GM18526 (cell line): ENCODE measurements around the gene TRIO.

ENCODE experiments used
- POLR2A ChIP-seq: IDR thresholded peaks from 3 replicates; pipeline ENCODE4 v1.6.1; 2011; ENCODE audit not compliant: insufficient read length; ENCODE audit errors: extremely low read depth

Gene TRIO

DNA sequence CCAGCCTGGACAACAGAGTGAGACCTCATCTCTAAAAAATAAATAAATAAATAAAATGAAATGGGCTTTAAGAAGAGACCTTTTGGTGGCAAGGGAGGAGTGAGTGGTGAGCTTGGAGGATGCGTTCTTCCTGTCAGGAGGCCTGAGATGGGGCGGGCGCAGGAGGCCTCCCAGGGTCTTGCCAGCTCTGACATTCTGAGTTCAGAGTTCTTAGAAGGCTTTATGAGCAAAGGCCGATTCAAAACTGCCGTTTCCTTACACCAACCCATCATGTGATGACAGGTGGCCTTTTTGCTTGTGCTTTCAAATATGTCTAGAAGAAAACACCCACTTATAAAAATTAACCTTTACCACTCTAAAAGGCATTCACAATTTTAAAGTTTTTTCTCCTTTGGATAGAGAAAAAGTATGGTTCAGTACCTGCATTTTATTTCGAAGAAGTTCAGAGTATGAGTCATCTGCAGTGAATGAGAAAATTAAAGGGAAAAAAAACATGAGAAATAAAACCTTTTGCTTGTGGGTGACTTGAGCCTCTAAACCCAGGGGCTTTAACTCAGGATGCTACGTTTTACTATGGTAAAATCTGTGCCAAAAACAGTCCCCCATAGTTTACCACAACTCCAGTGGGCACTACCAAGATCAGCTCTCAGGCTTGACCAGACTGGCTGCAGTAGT is 281.0 kb downstream of the TRIO start:
- TF ChIP-seq POLR2A, result no peak

DNA sequence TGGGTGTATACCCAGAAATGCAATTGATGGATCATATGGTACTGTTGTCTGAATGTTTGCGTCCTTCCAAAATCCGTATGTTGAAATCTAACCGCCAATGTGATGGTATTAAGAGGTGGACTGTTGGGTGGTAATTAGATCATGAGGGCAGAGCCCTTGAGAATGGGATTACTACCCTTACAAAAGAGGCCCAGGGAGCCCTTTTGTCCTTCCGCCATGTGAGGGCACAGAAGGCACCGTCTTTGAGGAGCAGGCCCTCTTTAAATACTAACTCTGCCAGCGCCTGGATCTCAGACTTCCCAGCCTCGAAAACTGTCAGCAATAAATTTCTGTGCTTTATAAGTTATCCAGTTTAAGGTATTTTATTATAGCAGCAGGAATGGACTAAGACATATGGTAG is 282.4 kb downstream of the TRIO start:
- no peak for TF ChIP-seq POLR2A

DNA sequence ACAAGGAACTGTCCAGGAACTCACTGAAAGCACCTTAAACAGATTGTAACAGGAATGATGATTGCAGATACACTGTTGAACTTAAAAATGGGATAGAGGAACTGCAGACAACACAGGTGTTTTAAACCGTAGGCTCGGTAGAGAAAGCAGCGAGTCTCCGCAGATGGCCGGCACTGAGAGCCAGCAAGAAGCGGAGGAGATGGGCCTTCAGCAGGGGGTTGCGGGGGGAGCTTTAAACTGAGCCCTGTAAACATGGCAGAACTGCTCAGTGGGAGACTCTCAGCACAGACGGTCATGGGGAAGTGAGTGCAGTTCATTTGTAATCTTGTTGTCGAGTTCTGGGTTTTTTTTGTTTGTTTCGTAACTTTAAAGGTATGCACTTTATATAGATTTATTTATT is 283.4 kb downstream of the TRIO start:
- TF ChIP-seq POLR2A, result no peak

DNA sequence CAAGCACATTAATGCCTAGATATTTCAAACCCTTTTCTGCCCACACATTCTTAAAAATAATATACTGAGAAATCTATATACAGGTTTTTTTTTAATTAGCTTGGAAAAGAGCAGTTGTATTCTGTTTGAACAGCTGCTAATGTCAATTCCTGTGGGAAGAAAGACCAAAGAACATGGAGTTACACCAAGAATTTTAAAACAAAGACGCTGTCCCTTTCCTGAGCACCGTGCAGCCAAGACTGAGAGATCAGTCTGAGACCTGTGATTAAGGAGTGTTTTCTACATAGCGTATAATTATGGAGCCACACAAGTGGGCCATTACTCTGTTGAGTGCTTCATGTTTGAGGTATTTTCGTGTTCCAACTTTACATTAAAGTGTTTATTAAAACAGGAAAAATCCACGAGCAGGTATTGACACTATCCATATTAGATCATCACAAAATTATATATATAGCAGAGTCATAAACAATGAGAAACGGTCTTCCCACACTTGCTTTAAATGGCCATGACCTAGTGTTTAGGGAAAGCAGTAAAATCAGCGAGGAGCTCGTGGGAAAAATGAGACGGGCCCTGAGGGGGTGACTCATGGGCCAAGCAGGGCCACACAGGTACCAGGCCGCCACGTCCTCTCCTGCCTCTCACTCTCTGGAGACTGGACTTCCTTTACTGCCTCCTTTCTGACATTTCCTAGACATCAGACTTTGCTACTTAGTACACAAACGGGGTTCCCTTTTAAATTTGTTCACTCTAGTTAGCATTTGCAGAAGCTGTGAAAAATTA is 285.4 kb downstream of the TRIO start:
- TF ChIP-seq POLR2A, result no peak

DNA sequence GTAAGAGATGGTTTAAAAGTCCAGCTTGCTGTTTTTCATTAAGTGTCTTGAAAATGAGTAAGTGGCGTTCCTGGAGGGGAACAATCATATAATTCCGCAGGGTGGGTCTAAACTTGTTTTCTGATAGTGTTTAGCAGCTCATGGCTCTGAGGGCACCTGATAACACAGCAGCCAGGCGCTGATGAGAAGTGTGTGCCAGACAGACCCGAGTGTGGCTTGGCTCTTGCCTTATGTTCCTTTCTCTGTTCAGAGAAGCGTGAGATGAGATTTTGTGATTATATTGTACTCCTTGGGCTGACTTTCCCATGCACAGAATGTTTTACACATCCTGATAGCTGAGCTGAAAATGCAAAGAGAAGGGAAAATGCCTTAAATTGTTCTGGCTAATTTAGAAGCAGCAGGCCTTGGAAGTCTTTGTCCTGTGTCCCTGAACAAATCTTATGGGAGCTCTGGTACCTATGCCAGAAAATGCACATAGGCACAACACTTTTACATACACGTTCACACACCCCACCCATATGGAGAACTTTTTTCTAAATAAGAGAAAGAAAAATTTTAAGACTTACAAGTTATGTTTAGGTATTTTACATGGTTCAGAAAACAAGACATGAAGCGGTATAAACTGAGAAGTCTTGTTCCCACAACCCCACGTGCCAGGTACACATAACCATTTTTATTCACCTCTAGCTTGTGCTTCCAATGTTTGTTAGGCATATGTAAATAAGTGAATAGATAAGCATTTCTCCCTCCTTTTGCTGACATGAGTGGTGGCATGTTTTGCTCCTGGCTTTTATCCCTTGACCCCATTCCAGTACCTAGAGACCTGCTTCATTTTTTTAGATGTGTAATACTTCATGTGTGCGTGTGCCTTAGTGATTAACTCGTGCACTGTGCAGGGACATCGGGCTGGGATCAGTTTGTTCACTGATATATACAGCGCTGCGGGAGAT is 286.2 kb downstream of the TRIO start:
- TF ChIP-seq POLR2A, result no peak

DNA sequence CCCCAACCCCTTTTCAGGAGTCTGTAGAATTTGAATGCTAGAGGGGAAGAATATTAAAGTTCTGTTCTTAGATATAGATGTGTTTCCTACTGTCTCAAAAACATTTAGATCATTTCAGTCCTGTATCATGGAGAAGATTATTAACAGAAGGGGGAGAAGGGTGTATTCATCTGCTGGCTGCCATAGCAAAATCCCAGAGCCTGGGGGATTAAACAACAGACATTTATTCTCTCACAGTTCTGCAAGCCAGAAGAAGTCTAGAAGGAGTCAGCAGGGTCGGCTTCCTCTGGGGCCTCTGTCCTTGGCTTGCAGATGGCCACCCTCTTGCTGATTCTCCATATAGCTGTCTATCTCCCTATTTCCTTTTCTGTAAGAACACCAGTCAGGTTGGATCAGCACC is 288.4 kb downstream of the TRIO start:
- TF ChIP-seq POLR2A, result no peak

DNA sequence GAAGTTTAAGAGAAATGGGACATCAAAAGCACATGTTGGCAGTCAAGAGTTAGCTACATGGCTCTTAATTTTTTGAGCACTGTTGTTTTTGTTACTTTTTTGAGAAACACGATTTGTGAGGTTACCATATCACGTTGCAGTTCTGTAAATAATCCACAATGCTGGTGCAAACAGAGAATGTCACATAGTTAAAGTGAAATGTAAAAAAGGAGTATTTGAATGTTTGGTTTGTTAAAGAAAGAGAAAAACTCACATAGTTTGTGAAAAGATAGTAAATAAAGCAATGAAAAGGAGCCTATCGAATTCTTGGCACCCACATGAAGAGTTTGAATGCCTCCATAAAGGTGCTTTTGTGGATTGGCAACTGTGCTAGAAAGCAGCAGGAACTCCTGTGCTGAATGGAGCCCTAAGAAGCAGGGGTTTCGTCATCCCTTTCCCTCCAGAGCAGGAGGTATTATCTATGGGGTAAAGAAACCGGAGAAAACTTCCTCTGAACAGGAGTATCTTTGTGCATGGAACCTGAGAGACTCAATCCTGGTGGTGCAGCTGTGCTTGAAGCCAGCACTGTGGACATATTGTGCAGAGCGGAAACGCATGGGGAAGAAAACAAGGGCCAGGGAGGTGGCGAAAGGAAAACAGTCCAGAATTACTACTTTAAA is 289.9 kb downstream of the TRIO start:
- no peak for TF ChIP-seq POLR2A

DNA sequence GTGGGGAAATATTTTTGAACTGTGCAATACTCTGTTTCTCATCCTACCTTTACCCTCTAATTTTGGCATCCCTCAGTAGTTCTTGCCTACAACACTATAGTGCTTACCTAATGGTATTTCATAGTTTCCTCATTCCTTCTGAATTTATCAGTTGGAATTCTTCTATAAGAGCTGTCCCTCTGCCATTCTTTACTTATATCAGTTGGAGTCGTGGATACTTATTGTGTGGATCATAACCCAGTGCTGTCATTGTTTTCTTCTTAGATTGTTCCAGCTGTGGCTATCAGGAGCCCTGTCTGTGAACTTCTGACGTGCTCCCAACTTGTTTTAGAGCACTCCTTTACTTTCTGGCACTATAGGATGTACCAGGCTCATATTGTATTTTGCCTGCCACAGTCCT is 292.3 kb downstream of the TRIO start:
- no peak for TF ChIP-seq POLR2A

DNA sequence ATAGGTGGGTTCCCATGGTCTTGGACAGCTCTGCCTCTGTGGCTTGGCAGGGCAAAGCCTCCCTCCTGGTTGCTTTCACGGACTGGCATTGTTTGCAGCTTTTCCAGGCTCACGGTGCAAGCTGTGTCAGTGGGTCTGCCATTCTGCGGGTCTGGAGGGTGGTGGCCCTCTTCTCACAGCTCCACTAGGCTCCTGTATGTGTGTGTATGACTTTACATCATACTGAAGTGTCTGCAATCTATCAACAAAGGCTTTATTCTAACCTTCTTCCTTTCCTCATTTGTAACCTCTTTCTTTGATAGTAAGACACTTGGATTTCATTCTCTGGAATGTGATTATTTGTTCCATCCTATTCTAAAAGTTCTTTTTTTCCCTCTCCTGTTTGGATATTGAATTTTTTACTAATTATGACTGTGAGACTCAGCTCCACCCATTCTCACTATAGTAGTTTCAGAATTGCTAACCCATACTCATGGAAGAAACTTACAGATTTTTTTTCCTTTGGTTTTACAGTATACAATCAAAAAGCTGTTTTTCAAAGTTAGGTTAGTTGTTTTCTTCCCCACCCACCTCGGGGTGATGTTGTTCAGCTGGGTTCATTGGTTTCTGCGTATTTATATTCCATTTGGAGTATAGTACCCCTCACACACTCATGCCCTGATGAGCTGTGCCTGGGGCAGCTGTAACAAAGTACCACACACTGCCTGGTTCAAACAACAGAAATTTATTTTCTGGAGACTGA is 293.8 kb downstream of the TRIO start:
- no peak for TF ChIP-seq POLR2A

DNA sequence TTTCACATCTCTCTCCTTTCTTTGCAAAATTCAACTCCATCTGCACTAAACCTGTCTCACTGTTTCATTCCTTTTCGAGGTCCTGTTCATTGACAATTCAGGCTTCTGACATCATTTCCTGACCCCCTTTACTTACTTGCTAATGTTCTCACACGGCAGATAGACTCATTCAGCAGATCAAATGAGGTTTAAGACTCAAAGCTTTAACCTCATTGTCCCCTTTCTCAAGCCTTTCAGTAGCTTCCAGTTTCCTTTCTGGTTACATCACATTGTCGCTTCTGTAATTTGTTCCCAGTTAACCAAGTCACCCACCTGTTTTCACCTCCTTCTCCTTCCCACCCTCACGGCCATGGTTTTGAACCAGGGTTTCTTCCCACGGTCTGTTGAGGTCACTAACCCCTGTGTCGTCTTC is 295.1 kb downstream of the TRIO start:
- TF ChIP-seq POLR2A, result no peak

DNA sequence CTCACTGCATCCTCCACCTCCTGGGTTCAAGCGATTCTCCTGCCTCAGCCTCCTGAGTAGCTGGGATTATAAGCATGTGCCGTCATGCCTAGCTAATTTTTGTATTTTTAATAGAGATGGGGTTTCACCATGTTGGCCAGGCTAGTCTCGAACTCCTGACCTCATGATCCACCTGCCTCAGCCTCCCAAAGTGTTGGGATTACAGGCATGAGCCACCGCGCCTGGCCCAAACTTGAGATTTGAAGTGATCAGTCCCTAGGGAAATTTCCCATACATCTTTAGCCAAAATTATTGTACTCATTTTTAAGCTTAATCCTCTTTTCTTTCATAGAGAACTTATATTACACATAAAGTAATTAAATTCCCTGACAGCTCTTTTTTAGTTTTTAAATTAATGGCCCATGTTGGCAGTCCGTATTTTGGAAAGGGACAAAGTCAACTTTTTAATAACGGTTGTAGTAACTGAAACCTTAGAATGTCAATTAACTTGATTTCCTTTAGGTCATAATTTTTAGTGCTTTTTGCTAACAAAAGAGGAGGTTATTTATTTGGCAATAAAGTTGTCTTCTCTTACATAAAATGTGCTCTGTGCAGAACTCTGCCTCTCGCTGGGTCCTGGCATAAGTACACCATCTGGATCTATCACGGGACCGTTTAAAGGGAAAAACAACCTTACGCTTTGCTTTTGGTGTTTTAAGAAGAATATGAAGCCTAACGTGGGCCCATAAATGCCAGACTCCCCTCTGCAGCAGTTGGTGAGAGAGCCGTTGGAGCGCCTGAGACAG is 296.1 kb downstream of the TRIO start:
- TF ChIP-seq POLR2A, result no peak

DNA sequence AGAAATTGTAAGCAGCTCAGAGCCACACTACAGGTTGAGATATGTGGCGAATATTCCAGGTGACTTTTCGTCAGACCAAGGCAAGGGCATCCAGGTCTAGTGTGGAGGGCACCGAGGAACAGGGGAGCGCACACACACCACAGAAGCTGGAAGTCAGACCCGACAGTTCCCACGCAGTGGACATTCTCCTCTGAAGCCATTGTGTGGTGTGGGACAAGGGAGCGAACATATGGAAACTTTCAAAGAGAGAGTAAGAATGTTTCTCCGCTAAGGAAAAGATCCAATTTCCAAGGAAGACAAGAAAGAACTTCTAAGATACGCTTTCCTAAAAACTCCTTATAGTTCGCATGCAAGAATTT is 297.1 kb downstream of the TRIO start:
- no peak for TF ChIP-seq POLR2A

DNA sequence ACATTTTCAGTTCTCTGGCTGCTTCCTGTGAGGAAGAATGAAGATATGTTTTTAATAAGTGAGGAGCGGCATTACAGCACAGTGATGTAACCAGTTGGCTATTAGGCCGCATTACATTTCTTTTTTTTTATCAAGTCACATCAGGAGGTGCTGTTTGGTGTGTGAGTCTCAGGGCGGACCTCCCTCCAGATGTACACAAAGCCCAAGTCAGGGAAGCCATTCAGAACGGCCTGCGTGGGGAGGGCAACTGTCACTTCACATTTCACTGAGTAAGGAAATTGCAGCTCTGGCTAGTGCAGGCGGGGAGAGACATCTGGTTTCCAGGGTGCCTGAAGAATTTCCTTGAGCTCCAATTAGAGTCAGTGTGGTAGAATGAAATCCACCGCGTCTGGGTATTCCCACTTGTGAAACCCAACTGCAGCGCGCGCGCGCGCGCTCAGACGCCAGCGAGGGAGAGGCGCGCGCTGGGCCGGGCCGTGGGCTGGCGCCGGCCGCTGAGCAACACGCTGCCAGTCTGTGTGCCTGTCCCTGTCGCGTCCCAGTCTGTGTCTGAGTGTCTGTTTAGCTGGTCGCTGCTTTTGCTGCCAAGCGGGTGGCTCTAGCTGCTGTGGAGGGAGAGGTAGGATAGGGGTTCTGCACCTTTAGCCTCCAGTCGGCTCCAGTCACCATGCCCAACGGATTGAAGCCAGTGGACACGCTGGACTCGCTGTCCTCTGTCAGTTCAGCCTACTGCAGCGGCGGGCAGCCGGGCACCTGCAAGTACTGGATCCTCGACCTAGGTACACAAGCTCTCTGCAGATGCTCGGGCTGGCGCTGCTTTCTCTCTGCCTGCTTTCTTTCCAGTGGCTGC is 297.7 kb downstream of the TRIO start:
- no peak for TF ChIP-seq POLR2A
